CD14-positive monocyte (primary cell): ENCODE results near the gene NPLOC4. TPM values are rescaled to one million over a fixed set of nuclear protein-coding genes. Genes with fewer than 3 reads are reported as not detected.

ENCODE experiments used
- DNase-seq, 3 donors: peaks; one replicate each; pipeline ENCODE4 v3.0.0-alpha.2; 2011 to 2022
- H2AFZ ChIP-seq: 2 replicates; pipeline ENCODE4 v1.6.0; 2012; ENCODE audit warnings: mild to moderate bottlenecking, low read depth, low read length, inconsistent platforms; ENCODE audit not compliant: insufficient read depth, poor library complexity, severe bottlenecking
- H3K27ac ChIP-seq, 2 donors: 1 replicate in 1 of 2; 2 replicates in 1 of 2; pipeline ENCODE4 v1.5.1; 2012 to 2013; ENCODE audit warnings: low read length in 2 of 2, control low read depth in 1 of 2, inconsistent platforms in 1 of 2, low read depth in 1 of 2, mild to moderate bottlenecking in 1 of 2
- H3K27me3 ChIP-seq, 2 donors: one replicate each; pipeline versions ENCODE4 v1.6.0 to v1.6.1; 2011 to 2013; ENCODE audit warnings: low read length in 2 of 2; ENCODE audit not compliant: control insufficient read depth in 2 of 2, insufficient read depth in 2 of 2
- H3K36me3 ChIP-seq, 2 donors: replicated peaks in 1 of 2; 1 replicate in 1 of 2; 2 replicates in 1 of 2; pipeline versions ENCODE4 v1.5.1 to v1.6.1; 2012 to 2013; ENCODE audit warnings: low read length in 2 of 2, control low read depth in 1 of 2, inconsistent platforms in 1 of 2, mild to moderate bottlenecking in 1 of 2; ENCODE audit not compliant: insufficient read depth in 2 of 2, control insufficient read depth in 1 of 2
- H3K4me1 ChIP-seq, 2 donors: 1 replicate in 1 of 2; 2 replicates in 1 of 2; pipeline versions ENCODE4 v1.5.1 to v1.6.1; 2012 to 2013; ENCODE audit warnings: low read length in 2 of 2, control low read depth in 1 of 2, inconsistent platforms in 1 of 2, mild to moderate bottlenecking in 1 of 2, moderate library complexity in 1 of 2; ENCODE audit not compliant: insufficient read depth in 2 of 2, control insufficient read depth in 1 of 2
- H3K4me2 ChIP-seq: replicated peaks from 2 replicates; pipeline ENCODE3; 2012; ENCODE audit warnings: low read length, moderate library complexity, mild to moderate bottlenecking; ENCODE audit not compliant: poor library complexity, severe bottlenecking; ENCODE audit errors: extremely low read depth
- H3K4me3 ChIP-seq, 3 experiments: fragments of 200-600 bp in 1 of 3; sonication (generic) in 1 of 3; replicated peaks in 1 of 3; 1 replicate in 2 of 3; 2 replicates in 1 of 3; pipeline ENCODE4 v1.5.1; 2011 to 2013; ENCODE audit warnings: low read length in 3 of 3, mild to moderate bottlenecking in 3 of 3, control low read depth in 2 of 3, low read depth in 2 of 3, inconsistent platforms in 1 of 3, moderate library complexity in 1 of 3
- H3K79me2 ChIP-seq: 2 replicates; pipeline ENCODE4 v1.6.0; 2012; ENCODE audit warnings: mild to moderate bottlenecking, control low read depth, inconsistent platforms, low read length, moderate library complexity; ENCODE audit not compliant: insufficient read depth
- H3K9ac ChIP-seq: 2 replicates; pipeline ENCODE4 v1.6.0; 2017; ENCODE audit warnings: low read length, mild to moderate bottlenecking; ENCODE audit not compliant: insufficient read depth, poor library complexity, severe bottlenecking
- H3K9me3 ChIP-seq, 2 donors: replicated peaks in 1 of 2; 1 replicate in 1 of 2; 2 replicates in 1 of 2; pipeline versions ENCODE4 v1.5.1 to v1.6.1; 2012 to 2013; ENCODE audit warnings: low read length in 2 of 2, control low read depth in 1 of 2; ENCODE audit not compliant: control insufficient read depth in 1 of 2, insufficient read depth in 1 of 2
- H4K20me1 ChIP-seq: 2 replicates; pipeline ENCODE4 v1.6.0; 2012; ENCODE audit warnings: mild to moderate bottlenecking, low read length, control low read depth, moderate library complexity; ENCODE audit not compliant: insufficient read depth
- H3K27ac Mint-ChIP-seq, 7 donors: one replicate each; pipeline ENCODE4 v1.8.0; 2020; ENCODE audit warnings: mild to moderate bottlenecking in 7 of 7, mixed read lengths in 7 of 7, moderate library complexity in 6 of 7, inconsistent platforms in 2 of 7
- H3K27me3 Mint-ChIP-seq, 3 donors: one replicate each; pipeline ENCODE4 v1.8.0; 2021 to 2022; ENCODE audit warnings: low read depth in 3 of 3, mild to moderate bottlenecking in 3 of 3, mixed read lengths in 3 of 3, moderate library complexity in 3 of 3, inconsistent platforms in 1 of 3
- H3K36me3 Mint-ChIP-seq, 2 donors: one replicate each; pipeline ENCODE4 v1.8.0; 2020; ENCODE audit warnings: mixed read lengths in 2 of 2, inconsistent platforms in 1 of 2, mild to moderate bottlenecking in 1 of 2
- H3K4me1 Mint-ChIP-seq: one replicate; pipeline ENCODE4 v1.8.0; 2020; ENCODE audit warnings: mild to moderate bottlenecking, mixed read lengths
- H3K4me3 Mint-ChIP-seq, 2 donors: one replicate each; pipeline ENCODE4 v1.8.0; 2020; ENCODE audit warnings: mild to moderate bottlenecking in 2 of 2, mixed read lengths in 2 of 2, moderate library complexity in 1 of 2
- H3K9me3 Mint-ChIP-seq, 7 donors: one replicate each; pipeline ENCODE4 v1.8.0; 2020 to 2022; ENCODE audit warnings: mixed read lengths in 7 of 7, mild to moderate bottlenecking in 6 of 7, moderate library complexity in 6 of 7, inconsistent platforms in 2 of 7
- WGBS: methylation state at CpG from one replicate; pipeline ENCODE4 v1.1.5; 2013; ENCODE audit warnings: missing lambda C conversion rate; ENCODE audit not compliant: insufficient coverage; 5-methylcytosine and 5-hydroxymethylcytosine counted together
- intact Hi-C, 2 donors: fragments of 100-400 bp; cut with micrococcal nuclease; formaldehyde crosslinking; loops; one replicate each; pipeline versions ENCODE4 v1.15.0 to v1.15.1; 2023
- polyA plus RNA-seq, 3 donors: library from polyadenylated mRNA; depleted of rRNA in 1 of 3; unstranded in 2 of 3; stranded (reverse) in 1 of 3; fragments of 300-500 nt in 2 of 3; fragments of >200 nt in 1 of 3; fragmentation: Illumina TruSeq in 2 of 3; gene quantifications; 1 replicate in 2 of 3; 2 replicates in 1 of 3; pipeline ENCODE4 v1.2.3, GENCODE V29; 2012 to 2021
- TF ChIP-seq, protein P1 (sequence below): fragments of 200-600 bp; IDR thresholded peaks from one replicate; pipeline ENCODE4 v1.8.0; 2022; ENCODE audit warnings: antibody characterized with exemption, mild to moderate bottlenecking

Gene NPLOC4
- polyA plus RNA-seq, 3 donors = 92.1 to 112 (median 106) TPM

DNA sequence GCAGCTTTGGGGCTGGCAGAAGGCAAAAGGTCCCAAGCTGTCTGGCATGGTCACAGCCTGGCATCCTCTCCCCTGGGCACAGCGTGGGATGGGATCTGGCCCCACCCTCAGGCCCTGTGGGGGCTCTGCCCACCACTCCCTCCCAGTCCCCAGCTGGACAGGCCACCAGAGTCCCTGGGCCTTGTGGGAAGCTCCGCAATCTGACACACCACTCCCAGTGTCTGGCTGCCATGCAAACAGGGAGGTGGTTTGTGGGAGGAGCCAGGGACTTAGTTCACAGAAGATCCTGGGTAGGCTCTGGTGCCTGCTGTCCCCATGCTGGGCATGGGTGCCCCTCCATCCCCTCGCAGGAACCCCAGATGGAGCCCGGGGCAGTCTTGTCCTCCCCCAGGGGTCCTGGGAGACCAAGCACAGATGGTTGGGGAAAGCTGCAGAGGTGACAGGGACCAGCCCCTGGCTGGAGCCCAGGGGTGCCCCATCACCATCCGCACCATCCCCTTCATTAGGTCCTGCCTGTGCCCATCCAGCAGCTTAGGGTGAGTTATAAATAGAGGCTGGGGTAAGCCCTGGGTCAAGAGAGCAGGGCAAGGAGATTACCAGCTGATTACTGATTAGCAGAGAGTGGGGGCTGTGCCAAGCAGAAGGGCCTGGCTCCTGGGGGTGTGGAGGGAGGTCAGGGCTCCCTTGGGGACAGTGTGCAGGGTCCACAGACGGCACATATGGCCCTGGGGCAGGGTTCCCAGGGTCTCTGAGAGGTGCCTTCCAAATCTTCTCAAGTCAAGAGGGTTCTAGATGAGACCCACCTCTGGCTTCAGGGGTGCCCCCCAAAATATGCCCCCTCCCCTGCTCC lies 102.5 kb downstream of the NPLOC4 start:
- DNase-seq = no peak
- intact Hi-C loops = loop anchor here in 1 of 2 donors (5.0 kb wide), 1 partner anchor 277 kb away; no protein-coding TSS in a partner anchor
- Mint-ChIP-seq H3K4me1 (peaks cover 11% of the 10 kb centered on the region), H3K9me3 (peaks cover 0 to 6% (median 2%) of the 10 kb centered on the region in 7 donors), H3K4me3 (peak overlapping the region in 1 of 2 donors; percentile 35), H3K36me3 (peaks cover 11 to 19% of the 10 kb centered on the region in 2 donors), H3K27me3 (peaks cover 36 to 57% (median 42%) of the 10 kb centered on the region in 3 donors), H3K27ac (no peak overlapping the region)
- Histone ChIP-seq H4K20me1 (peaks cover 13% of the 10 kb centered on the region), H3K79me2 (no peaks in the 10 kb centered on the region), H3K27ac (no peak overlapping the region), H3K4me1 (peaks cover 7 to 12% of the 10 kb centered on the region in 2 donors), H3K9me3 (peaks cover 0 to 16% of the 10 kb centered on the region in 2 donors), H2AFZ (no peak overlapping the region), H3K9ac (no peak overlapping the region), H3K4me2 (no peak overlapping the region), H3K36me3 (peaks cover 10 to 16% of the 10 kb centered on the region in 2 donors), H3K27me3 (peaks cover 9 to 55% of the 10 kb centered on the region in 2 donors), H3K4me3 (no peak overlapping the region)
- TF ChIP-seq, protein P1, sequence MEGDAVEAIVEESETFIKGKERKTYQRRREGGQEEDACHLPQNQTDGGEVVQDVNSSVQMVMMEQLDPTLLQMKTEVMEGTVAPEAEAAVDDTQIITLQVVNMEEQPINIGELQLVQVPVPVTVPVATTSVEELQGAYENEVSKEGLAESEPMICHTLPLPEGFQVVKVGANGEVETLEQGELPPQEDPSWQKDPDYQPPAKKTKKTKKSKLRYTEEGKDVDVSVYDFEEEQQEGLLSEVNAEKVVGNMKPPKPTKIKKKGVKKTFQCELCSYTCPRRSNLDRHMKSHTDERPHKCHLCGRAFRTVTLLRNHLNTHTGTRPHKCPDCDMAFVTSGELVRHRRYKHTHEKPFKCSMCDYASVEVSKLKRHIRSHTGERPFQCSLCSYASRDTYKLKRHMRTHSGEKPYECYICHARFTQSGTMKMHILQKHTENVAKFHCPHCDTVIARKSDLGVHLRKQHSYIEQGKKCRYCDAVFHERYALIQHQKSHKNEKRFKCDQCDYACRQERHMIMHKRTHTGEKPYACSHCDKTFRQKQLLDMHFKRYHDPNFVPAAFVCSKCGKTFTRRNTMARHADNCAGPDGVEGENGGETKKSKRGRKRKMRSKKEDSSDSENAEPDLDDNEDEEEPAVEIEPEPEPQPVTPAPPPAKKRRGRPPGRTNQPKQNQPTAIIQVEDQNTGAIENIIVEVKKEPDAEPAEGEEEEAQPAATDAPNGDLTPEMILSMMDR = no peak
- WGBS = 89% methylated on average over 3 of the region's 6 CpGs

DNA sequence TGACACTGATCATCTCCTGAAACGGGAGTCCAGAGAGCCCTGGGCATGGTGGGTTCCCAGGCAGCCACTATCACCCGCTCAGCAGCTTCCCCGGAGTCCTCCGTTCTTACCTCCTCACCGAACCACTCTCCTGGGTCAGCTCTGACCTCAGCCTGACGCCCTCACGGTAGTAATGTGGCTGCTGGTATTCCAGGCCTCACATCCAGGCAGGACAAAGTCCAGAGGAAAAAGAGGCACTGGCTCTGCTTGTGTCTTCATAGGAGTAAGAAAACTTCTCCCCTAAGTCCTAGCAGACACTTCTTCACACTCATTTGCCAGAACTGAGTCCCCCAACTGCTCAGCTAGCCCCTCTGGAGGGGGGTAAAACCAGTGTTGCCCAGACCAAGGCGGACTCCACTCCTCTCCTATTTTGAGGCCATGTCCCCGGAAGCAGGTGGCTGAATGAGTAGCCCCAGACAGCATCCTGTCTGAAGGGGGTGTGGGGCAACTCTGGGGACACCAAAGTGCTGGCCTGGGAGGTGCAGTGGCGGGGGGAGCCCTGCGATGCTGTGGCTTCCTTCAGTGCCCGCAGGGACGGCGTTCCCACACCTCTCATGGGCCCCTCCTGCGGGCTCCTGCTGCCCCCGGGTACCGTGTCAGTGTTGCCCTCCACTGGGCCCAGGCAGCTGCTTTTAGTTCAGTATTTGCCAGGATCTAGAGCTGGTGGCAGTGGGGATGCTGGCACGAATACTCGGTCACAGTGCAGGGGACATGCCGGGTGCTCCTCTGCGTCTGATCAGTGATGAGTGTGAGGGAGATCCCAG lies 103.4 kb downstream of the NPLOC4 start:
- Histone ChIP-seq H3K27me3 (peaks cover 9 to 61% of the 10 kb centered on the region in 2 donors), H3K4me3 (no peak overlapping the region), H3K4me2 (no peak overlapping the region), H4K20me1 (peaks cover 13% of the 10 kb centered on the region), H3K79me2 (no peaks in the 10 kb centered on the region), H2AFZ (no peak overlapping the region), H3K4me1 (peaks cover 7 to 12% of the 10 kb centered on the region in 2 donors), H3K9ac (no peak overlapping the region), H3K27ac (no peak overlapping the region), H3K36me3 (peaks cover 2 to 7% of the 10 kb centered on the region in 2 donors), H3K9me3 (peaks cover 0 to 16% of the 10 kb centered on the region in 2 donors)
- no peak for DNase-seq
- intact Hi-C loops = no loop called here
- Mint-ChIP-seq H3K27ac (no peak overlapping the region), H3K27me3 (peaks cover 41 to 65% (median 49%) of the 10 kb centered on the region in 3 donors), H3K9me3 (peaks cover 0 to 6% (median 2%) of the 10 kb centered on the region in 7 donors), H3K36me3 (peaks cover 10 to 11% of the 10 kb centered on the region in 2 donors), H3K4me3 (no peak overlapping the region), H3K4me1 (peaks cover 11% of the 10 kb centered on the region)
- 59% methylated on average over 21 of the region's 21 CpGs for WGBS
- TF ChIP-seq, protein P1 = no peak
